ENCODE data around the gene SLC12A8.

SLC12A8 gene

DNA sequence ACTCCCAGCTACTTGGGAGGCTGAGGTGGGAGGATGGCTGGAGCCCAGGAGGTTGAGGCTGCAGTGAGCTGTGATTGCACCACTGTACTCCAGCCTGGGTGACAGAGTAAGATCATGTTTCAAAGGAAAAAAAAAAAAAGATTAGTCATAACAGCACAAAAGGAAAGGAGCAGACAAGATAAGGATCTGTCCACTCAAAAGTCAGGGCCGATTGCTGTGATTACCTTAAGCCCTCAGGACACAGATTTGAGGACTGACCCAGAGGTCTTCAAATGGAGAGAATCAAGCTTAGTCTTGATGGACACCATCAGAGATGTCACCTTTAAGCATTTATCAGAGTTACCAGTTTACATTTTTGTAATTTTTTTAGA lies 132.9 kb downstream of the SLC12A8 start:
- DNase-seq (ENCODE audit: low read depth), result peak; percentile 38
- H3K4me3 ChIP-seq (ENCODE audit: control insufficient read depth, low read depth, low read length), result no peak overlapping the region
- no peak for TF ChIP-seq CTCF (conservative IDR thresholded peaks at IDR 0.05; ENCODE audit: control insufficient read depth, insufficient read depth, low read depth, low read length)

GRCh38 chr3:125078951-125079674 lies 133.4 kb downstream of the SLC12A8 start:
- no peak for TF ChIP-seq CTCF (conservative IDR thresholded peaks at IDR 0.05; ENCODE audit: control insufficient read depth, insufficient read depth, low read depth, low read length)
- H3K4me3 ChIP-seq (ENCODE audit: control insufficient read depth, low read depth, low read length), result no peak overlapping the region
- no peak for DNase-seq (ENCODE audit: low read depth)

DNA sequence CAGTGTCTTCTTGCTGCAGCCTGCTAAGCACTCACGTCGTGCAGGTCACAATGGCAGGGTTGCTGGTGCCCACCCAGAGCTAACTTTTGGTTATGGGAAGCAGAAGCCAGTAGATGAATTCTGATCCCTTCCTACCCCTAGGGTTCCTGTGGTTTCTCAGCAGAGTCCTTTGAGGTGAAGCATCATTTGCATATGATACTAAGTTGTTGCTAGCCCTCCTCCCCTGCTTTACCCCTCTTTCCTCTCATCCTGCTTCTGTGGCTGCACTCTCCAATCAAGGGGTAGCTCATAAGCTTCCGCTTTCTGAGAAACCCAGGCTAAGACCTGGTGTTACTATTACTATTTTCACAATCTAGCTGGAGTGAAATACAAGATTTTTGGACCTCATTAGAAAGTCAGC lies 134.7 kb downstream of the SLC12A8 start:
- DNase-seq (ENCODE audit: low read depth), result no peak
- H3K4me3 ChIP-seq (ENCODE audit: control insufficient read depth, low read depth, low read length), result no peak overlapping the region
- no peak for TF ChIP-seq CTCF (conservative IDR thresholded peaks at IDR 0.05; ENCODE audit: control insufficient read depth, insufficient read depth, low read depth, low read length)

- TF ChIP-seq CTCF (conservative IDR thresholded peaks at IDR 0.05; ENCODE audit: control insufficient read depth, insufficient read depth, low read depth, low read length), result no peak
These were observed 136.1 kb downstream of the SLC12A8 start for GRCh38 chr3:125076464-125076863.

GRCh38 chr3:125075738-125076137 lies 136.8 kb downstream of the SLC12A8 start:
- no peak for DNase-seq (ENCODE audit: low read depth)
- no peak for TF ChIP-seq CTCF (conservative IDR thresholded peaks at IDR 0.05; ENCODE audit: control insufficient read depth, insufficient read depth, low read depth, low read length)
- no peak overlapping the region for H3K4me3 ChIP-seq (ENCODE audit: control insufficient read depth, low read depth, low read length)

More at GRCh38 chr3:125076464-125076863, 136.1 kb downstream of the SLC12A8 start:
- H3K4me3 ChIP-seq (ENCODE audit: control insufficient read depth, low read depth, low read length), result no peak overlapping the region
- DNase-seq (ENCODE audit: low read depth), result no peak

- no peak overlapping the region for H3K4me3 ChIP-seq (ENCODE audit: control insufficient read depth, low read depth, low read length)
- TF ChIP-seq CTCF (conservative IDR thresholded peaks at IDR 0.05; ENCODE audit: control insufficient read depth, insufficient read depth, low read depth, low read length), result no peak
- no peak for DNase-seq (ENCODE audit: low read depth)
These were observed 139.1 kb downstream of the SLC12A8 start for GRCh38 chr3:125073390-125073905.

Measured in fibroblast of mammary gland (primary cell).